ENCODE measurements around the gene MEIKIN.

MEIKIN gene, protein sequence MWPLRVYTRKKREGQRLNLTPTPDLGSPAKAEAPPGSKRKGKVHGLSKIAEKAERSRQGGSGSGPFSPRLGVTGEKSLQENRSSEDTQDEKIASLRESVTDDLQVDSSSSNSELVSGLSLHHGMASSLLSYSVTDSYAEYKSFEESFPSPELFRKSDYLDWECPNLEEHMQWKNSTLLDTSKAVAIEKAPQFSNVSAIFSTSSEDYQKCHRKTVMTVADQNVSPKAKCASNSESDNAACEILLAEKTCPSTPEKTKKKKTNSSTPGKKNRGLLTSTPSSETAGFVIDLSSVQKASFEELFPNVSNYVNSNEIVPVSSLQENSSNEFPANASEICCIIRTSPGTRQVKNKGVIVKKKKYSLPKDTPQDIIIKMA

GRCh38 chr5:131945551-131946168 lies at the start of gene MEIKIN:
TSS of gene MEIKIN (minus strand) at chr5:131945663. CDS start at chr5:131945505, 158 bp downstream.
- DNase-seq = no peak

DNA sequence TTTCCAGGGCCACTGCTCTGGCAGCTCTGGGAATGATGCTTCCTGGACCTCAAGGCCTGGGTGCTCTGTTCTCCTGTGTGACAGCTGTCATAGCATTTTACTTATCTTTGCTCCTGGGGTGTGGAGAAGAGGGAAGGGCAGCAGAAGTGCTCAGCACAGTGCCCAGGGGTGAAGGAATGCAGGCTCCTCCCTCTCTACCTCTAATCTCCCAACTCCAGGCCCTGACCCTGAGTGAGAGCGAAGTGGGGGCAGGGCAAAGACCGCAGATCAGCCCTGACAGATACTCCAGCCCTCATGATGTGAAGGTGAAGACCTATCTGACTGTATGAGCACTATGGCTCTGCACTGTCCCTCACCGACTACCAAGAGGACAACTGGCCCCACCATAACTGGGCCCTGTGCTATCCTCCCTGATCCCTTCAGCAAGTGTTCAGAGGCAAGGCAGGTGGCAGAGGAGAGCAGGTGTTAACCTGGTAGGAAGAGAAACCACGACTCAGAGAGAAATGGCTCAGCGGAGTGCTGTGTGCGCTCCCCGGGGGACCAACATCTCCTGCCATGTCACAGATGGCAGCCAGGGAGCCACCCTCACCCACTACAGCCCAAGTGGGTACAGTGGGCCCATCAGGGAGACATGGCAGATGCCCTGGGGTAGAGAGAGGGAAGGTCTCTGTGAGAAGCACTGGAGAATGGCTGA lies 49.2 kb upstream of the MEIKIN start:
- DNase-seq = no peak

DNA sequence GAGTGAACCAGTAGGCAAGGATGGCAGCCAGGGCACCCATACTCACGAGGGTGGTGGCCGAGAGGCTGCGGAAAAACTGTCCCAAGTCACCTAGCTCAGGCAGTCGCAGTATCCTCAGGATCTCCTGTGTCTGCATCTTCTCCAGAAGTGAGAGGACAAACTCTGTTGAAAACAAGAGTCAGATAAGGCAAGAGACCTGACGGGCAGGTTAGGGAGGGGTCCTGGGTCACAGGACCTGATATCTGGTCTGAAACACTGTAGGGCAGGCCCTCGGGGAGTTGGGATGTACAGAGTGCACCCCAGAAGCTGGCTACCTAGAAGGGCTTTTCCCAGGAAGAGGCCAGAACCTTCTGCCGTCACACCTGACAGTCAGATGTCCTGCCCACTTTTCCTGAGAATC lies 48.6 kb upstream of the MEIKIN start:
- DNase-seq = no peak

- no peak for DNase-seq
Measured at GRCh38 chr5:131993676-131994075, 48.2 kb upstream of the MEIKIN start.

DNA sequence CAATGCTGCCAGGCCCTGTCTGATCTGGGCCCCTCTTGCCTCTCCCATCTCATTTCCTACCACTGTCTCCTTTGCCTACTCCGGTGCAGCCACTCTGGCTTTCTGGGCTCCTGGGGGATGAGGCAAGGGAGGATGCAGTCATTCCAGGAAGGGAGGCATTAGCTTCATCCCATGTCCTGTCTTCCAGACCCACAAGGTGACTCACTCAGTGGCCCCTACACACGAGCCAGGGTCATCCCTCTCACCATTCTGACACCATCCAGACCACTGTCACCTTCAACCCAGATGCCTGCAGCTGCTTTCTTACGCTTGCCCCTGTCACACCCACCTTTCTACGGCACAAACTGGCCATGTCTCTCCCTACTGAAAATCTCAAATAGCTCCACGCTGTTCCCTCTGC lies 46.9 kb upstream of the MEIKIN start:
- no peak for DNase-seq

DNA sequence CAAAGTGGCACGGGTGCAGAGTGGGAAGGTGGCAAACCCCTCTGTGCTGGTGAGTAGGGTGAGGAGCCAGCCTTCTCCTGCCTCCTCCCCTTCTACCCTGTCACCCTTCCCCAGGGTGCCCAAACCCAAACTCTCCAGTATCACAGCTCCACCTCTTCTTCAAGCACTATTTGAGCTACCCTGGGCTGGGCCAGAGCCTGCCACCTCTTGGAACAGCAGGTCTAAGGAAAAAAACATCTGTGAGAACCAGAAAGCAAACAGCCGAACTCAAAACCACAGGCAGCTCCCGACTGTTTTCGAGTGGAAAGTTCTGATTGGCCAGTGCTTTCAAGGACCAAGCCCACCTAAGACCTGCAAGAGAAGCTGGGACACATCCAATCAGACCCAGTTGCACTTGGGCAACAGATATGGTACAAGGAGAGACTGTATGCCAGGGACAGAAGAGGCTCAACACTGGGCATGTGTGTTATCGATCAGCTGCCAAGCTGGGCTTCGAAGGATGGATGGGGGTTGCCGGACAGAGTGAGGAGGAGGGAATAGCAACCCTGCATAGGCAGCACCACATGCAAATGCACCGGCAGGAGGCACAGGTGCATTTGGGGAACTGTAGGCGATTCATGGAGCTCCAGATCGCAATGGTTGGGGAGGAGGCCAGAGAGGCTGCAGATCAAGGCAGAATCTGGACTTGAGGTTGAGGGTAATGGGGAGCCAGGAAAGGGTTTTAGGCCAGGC lies 46.3 kb upstream of the MEIKIN start:
- no peak for DNase-seq

DNA sequence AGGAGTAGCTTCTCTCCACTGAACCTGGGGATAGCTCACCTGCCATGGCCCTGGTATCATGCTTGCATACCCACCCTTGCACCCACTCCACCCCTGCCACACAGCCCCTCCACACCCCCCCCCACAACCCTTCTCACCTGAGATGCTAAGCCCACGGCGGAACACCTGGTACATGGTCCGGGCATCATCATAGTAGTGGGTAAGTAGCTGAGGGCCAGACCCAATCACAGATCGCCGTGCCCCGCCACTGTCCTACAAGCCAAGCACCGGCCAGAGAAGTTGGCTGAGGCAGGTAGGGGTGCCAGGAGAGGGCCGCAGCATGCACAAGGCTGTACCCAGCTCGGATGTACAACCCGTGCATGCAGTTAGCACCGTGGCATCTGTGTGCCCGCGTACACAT lies 45.3 kb upstream of the MEIKIN start:
- DNase-seq = no peak

GRCh38 chr5:131988601-131989000 lies 43.1 kb upstream of the MEIKIN start:
- no peak for DNase-seq

DNA sequence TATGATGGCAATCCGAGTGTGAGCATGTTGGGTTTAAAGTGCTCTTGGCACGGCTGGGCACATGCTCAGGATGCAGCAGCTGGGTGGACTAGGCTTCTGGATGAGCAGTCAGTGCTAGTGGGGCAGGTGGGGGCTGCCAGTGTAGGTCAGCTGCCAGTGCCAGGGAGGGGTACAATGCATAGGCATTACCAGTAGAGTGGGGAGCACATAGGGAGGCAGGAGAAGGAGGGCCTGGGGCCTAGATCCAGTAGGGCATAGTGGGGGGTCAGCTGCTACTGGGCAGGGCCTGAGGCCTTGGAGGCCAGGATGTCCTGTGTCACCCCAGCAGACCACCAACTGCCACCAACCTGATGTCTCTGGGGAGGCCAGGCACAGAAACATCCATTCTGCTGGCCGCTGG lies 41.8 kb upstream of the MEIKIN start:
- no peak for DNase-seq

- no peak for DNase-seq
Measured at GRCh38 chr5:131986161-131986912, 40.9 kb upstream of the MEIKIN start.

GRCh38 chr5:131984956-131985665 lies 39.6 kb upstream of the MEIKIN start:
- DNase-seq = no peak

DNA sequence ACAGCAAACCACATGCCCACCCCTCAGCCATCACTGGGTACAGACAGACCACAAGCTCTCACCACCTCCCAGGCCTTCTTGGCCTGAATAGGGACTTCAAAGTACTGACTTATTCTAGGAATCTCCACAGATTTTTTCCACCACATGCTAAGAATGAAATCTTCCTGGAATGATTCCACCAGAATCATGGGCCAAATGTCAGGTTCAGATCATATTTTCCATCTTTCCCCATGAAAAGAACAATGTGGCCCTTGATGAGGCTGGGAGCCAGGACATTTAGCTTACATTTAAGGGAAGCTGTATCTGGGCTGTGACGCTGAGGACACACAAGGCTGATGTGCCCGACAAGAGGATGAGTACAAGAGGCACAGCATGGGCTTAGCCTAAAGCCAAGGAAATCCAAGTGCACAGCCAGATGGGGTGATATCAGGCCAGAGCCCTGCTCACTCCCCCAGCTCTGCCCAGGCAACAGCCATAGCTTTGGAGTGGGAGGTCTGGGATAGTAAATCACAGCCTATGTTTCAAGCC lies 37.8 kb upstream of the MEIKIN start:
- no peak for DNase-seq

DNA sequence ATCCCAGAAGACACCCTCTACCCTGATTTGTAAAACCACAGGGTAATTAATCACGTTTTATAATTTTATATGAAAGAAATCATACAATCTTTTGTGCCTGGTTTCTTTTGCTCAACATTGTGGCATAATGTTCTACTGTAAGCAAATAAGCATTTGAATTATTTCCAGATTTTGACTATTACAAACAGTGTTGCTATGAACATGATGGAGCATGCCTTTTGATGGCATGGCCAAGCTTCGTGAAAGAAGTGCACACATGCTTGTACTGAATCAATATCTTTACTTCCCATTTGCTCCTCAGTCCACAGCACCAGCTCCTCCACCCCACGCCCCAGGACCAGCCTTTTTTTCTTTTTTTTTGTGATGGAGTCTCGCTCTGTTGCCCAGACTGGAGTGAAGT lies 36.1 kb upstream of the MEIKIN start:
- DNase-seq = no peak

GRCh38 chr5:131980696-131981095 lies 35.2 kb upstream of the MEIKIN start:
- DNase-seq = no peak

DNA sequence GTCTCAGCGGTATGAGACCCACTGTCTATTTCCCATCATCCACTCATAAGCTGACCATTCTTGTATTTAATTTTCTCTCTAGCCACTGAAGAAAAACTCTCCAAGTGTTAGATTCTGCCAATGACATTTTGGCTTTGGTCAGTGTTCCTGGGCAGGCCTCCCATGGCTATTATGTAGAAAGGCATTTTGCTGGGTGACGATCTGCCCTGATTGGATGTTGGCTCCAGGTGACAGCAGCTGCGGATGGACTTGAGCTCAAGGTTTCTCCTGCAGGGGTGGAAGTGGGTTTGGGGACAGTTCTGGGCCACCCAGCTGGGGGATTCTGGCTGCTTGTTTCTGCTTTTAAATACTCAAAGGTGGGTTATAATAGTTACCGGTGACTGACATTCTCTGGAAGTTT lies 34.4 kb upstream of the MEIKIN start:
- DNase-seq = no peak

DNA sequence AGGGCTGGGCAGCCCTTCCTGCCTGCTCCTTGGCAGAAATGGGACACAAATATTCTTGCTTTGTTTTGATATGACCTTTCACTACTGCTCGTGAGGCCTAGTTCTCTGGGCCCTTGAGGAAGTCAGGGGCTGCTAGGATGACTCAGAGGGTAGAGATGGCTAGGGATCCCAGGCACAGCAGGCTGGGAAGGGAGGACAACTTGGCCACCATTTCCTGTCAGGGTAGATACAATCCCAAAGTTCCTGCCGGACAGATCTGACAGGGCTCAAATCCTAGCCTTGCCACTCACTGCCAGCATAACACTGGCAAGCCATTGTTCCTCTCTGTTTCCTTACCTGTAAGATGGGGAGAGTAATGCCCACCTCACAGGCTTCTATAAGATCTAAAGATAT lies 31.7 kb upstream of the MEIKIN start:
- no peak for DNase-seq

DNA sequence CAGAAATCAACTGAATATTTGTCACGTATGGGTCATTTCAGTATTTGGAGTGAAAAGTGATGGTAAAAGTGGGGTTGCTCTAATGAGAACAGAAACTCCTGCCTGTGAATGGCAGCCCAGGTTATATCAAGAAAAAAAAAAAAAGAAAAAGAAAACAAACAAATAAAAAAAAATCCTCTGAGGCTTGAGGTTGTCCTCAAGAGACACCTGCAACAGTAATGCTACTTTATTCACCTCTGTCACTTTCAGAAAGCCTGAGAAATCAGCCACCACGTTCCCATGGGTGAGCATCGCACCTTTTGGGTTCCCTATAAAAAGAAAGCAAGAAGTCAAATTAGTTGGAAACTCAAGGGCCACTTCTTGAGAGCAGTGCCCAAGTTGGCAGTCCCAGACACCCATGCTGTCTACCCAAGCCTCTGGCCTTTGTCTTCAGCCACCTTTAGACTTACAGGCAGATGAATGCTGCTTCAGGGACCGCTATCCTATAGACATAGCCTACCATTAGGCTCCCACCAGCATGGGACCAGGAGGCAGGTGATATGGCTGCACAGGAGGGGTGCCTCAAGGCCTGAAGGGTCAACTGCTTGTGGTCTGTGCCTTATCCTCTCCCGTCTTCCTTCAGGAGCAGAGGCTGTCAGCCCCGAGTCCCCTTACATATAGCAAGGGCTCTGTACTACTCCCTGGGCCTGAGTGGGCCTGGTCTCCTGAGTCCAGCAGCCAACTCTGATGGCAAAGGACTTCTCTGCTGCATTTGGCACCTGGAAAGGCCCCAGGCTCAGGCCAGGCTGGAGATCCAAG lies 31.1 kb upstream of the MEIKIN start:
- no peak for DNase-seq

DNA sequence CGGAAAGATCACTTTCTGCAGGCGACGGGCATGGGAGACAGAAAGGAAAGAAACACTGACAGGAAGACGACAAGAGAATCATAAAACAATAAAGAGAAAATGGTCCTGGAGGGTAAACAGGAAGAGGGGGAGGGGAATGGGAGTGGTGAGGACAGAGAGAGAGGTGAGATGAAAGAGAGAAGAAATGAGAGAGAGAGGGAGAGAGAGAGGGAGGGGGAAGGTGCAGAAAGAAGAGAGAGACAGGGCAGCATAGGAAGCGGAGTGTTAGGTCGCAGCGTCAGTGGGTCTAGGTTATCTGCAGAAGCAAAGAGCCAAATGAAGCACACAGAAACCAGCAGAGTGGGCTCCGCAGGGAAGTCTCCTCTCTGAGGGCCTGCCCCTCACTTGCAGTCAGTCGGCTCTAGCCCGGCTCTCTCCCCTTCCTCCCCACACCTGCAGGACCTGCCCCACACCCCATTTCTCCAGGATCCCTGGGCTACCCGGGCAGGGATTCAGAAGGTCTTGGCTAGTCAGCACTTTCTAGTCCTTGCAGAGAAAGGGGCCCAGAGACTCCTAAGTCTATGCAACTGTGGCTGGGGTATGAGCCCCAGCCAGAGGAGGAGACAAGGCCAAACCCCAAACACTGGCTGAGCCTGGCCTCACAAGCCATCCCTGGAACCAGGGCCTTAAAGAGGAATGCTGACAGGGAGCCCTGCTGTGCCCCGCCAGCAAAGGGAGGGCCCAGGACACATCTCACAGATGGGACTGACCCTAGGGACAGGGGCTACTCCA lies 29.7 kb upstream of the MEIKIN start:
- DNase-seq = no peak

- DNase-seq = no peak
Measured at GRCh38 chr5:131974622-131974955, 29.1 kb upstream of the MEIKIN start.

- DNase-seq = no peak
Measured at GRCh38 chr5:131974016-131974415, 28.6 kb upstream of the MEIKIN start.
